ENCODE data around the gene APC2.

- TF ChIP-seq CTCF (conservative IDR thresholded peaks at IDR 0.05; ENCODE audit: low read length) (no peak), EZH2phosphoT487 (IDR thresholded peaks at IDR 0.05; ENCODE audit: borderline replicate concordance, low read depth, low read length) (no peak)
Measured at GRCh38 chr19:1466018-1466460, 16.1 kb downstream of the APC2 start.
